Tibial nerve (tissue), 4 donors: ENCODE results near the gene CDYL. TPM values are rescaled to one million over a fixed set of nuclear protein-coding genes. Genes with fewer than 3 reads are reported as not detected.

Source experiments
- DNase-seq, 2 donors: peaks; one replicate each; pipeline ENCODE4 v3.0.0-alpha.2; 2019; ENCODE audit warnings: low spot score in 2 of 2
- H3K27ac ChIP-seq, 4 donors: fragments of 200-600 bp; sonication (generic) in 3 of 4; one replicate each; pipeline ENCODE4 v1.5.1; 2017 to 2019; ENCODE audit warnings: mild to moderate bottlenecking in 1 of 4
- H3K27me3 ChIP-seq, 2 donors: fragments of 200-600 bp; sonication (generic) in 1 of 2; one replicate each; pipeline versions ENCODE4 v1.5.1 to v1.6.0; 2017 to 2019
- H3K36me3 ChIP-seq, 3 donors: fragments of 200-600 bp; sonication (generic); one replicate each; pipeline ENCODE4 v1.5.1; 2018 to 2019
- H3K4me1 ChIP-seq, 4 donors: fragments of 200-600 bp; sonication (generic) in 3 of 4; one replicate each; pipeline ENCODE4 v1.5.1; 2017 to 2019
- H3K4me3 ChIP-seq, 4 donors: fragments of 200-600 bp; sonication (generic) in 3 of 4; one replicate each; pipeline ENCODE4 v1.5.1; 2017 to 2019; ENCODE audit warnings: mild to moderate bottlenecking in 1 of 4, moderate library complexity in 1 of 4
- H3K9me3 ChIP-seq, 4 donors: fragments of 200-600 bp; sonication (generic) in 3 of 4; one replicate each; pipeline ENCODE4 v1.5.1; 2017 to 2019
- CTCF ChIP-seq, 5 experiments: fragments of 200-600 bp in 3 of 5; fragments of 450-650 bp in 2 of 5; sonication (generic) in 3 of 5; IDR thresholded peaks; one replicate each; pipeline ENCODE4 v1.5.1; 2016 to 2019; ENCODE audit warnings: antibody characterized with exemption in 5 of 5, mild to moderate bottlenecking in 3 of 5, moderate library complexity in 2 of 5
- EP300 ChIP-seq, 2 donors: sonication (generic); formaldehyde crosslinking; IDR thresholded peaks; one replicate each; pipeline ENCODE4 v1.6.1; 2017; ENCODE audit warnings: antibody characterized with exemption in 2 of 2, mild to moderate bottlenecking in 1 of 2
- POLR2A ChIP-seq, 2 donors: fragments of 450-650 bp; IDR thresholded peaks; one replicate each; pipeline ENCODE4 v1.6.1; 2017; ENCODE audit warnings: antibody characterized with exemption in 2 of 2, mild to moderate bottlenecking in 2 of 2, moderate library complexity in 2 of 2
- WGBS, 2 donors: methylation state at CpG; one replicate each; pipeline ENCODE4 v1.1.5; 2018; 5-methylcytosine and 5-hydroxymethylcytosine counted together
- total RNA-seq, 4 donors: library from RNA; depleted of rRNA; stranded (reverse); fragments of >200 nt; gene quantifications; one replicate each; pipeline ENCODE4 v1.1.0, GENCODE V29; 2016

CDYL gene
- total RNA-seq, 4 donors from 2014 or later, result 20.3 to 37.5 (median 31.7) TPM

DNA sequence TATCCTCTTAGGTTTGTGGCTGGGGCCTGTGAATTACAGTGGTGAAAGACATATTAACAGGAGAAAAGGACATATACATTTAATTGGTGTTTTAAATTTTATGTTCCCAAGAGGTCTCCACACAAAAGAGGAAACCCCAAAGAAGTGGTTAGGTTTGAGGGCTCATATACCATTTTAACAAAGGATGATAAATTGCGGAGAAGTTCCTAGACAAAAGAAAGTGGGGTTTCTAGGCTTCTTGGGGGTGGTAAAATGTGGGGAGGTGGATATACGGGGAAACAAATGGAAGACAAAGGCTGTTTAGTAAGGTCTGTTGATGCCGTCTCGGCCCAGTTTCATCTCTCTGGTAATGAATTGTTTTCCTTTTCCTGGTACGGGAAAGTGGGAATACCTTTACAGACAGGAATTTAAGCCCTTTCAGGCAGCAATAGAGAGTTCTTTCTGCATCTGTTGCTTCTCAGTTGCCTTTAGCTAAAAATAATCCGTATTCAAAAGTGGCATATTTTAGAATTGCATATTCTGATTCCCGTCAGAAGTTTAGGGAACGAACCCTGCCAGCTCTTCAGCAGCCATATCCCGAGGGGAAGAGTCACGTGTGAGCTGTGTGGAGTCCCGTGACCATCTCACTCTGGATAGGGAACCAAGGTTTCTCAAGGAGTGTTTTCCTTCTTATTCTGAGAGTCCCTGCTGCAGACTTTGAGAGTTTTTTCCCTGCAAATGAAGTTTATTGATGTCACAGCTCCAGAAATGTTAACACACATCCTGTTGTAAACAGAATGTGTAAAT, 123.2 kb downstream of the CDYL start:
- H3K4me3 ChIP-seq, result no peak overlapping the region
- no peaks in the 10 kb centered on the region for H3K4me1 ChIP-seq
- no peaks in the 10 kb centered on the region for H3K27me3 ChIP-seq
- no peak for TF ChIP-seq EP300 (IDR thresholded peaks at IDR 0.05)
- TF ChIP-seq CTCF (IDR thresholded peaks at IDR 0.05), result no peak
- no peak for TF ChIP-seq POLR2A (IDR thresholded peaks at IDR 0.05)
- 81 to 94% methylated on average over 11 of the region's 11 CpGs for WGBS, 2 donors
- H3K9me3 ChIP-seq, result peaks cover 0 to 10% (median 0%) of the 10 kb centered on the region in 4 donors
- H3K36me3 ChIP-seq, result peaks cover 0 to 45% (median 0%) of the 10 kb centered on the region in 3 donors
- no peak overlapping the region for H3K27ac ChIP-seq
- DNase-seq, result no peak

DNA sequence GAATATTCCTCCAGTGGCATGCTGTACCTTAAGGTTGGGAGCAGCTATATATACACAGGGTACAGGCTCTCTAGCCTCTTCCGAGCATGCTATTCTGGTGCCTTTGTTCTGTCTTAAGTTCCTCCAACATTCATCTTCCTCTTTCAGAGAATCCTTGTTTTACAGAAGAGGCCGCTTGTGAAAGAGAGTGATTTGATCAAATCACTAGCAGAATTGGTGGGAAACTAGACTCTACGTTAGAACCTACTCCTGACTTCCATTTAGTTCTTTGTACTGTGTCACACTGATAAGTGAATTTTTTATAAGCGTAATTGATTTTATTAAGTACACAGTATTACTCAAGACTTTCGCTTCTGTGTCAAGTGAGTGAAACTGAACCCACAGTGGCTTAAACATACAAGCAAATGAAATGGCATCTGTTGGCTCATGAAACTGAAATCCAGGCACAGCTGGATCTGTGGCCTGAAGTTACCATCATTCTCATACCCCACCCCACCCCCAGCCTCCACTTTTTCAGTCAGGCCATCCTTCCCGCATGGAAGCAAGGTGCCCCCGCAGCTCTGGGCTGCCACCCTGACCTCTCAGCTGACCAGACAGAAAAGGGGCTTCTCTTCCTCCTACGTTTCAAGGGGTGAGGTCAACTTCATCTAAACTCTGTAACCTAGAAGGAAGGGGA, 125.3 kb downstream of the CDYL start:
- 84 to 85% methylated on average over 8 of the region's 8 CpGs for WGBS, 2 donors
- no peak for DNase-seq
- H3K36me3 ChIP-seq, result peaks cover 0 to 33% (median 0%) of the 10 kb centered on the region in 3 donors

DNA sequence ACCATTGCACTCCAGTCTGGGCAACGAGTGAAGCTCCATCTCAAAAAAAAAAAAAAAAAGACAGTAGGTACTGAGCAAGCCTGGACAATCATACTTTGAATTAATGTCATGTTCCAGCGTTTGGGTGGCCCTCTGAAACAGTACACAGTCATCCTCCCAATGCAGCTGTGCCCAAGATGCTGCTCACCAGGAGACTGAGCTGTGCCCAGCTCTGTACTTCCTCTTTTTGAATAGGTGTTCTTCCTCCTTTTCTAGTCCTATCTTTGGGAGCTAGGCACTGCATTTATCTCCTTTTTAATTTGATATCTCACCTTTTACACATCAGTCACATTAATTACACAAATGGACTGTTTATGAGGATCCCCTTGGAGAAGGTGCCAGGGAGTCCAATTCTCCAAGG, 126.2 kb downstream of the CDYL start:
- H3K27ac ChIP-seq, result no peak overlapping the region
- H3K27me3 ChIP-seq, result no peaks in the 10 kb centered on the region
- TF ChIP-seq EP300 (IDR thresholded peaks at IDR 0.05) (no peak), POLR2A (IDR thresholded peaks at IDR 0.05) (no peak), CTCF (IDR thresholded peaks at IDR 0.05) (no peak)
- H3K4me3 ChIP-seq, result no peak overlapping the region
- peaks cover 0 to 28% (median 0%) of the 10 kb centered on the region in 3 donors for H3K36me3 ChIP-seq
- H3K4me1 ChIP-seq, result peaks cover 0 to 6% (median 0%) of the 10 kb centered on the region in 4 donors
- no peak for DNase-seq
- whole genome bisulfite sequencing, 2 donors, result 80 to 86% methylated on average over 2 of the region's 2 CpGs
- H3K9me3 ChIP-seq, result peaks cover 0 to 10% (median 0%) of the 10 kb centered on the region in 4 donors

More for the DNA sequence above, 125.3 kb downstream of the CDYL start:
- Histone ChIP-seq H3K27me3 (no peaks in the 10 kb centered on the region), H3K9me3 (peaks cover 0 to 10% (median 0%) of the 10 kb centered on the region in 4 donors), H3K4me1 (no peaks in the 10 kb centered on the region), H3K27ac (no peak overlapping the region), H3K4me3 (no peak overlapping the region)
- TF ChIP-seq CTCF (IDR thresholded peaks at IDR 0.05) (no peak), EP300 (IDR thresholded peaks at IDR 0.05) (no peak), POLR2A (IDR thresholded peaks at IDR 0.05) (no peak)

- H3K36me3 ChIP-seq, result peaks cover 0 to 24% (median 0%) of the 10 kb centered on the region in 3 donors
- H3K27ac ChIP-seq, result no peak overlapping the region
- no peak overlapping the region for H3K4me3 ChIP-seq
- no peak for TF ChIP-seq CTCF (IDR thresholded peaks at IDR 0.05)
- no peak for TF ChIP-seq POLR2A (IDR thresholded peaks at IDR 0.05)
- TF ChIP-seq EP300 (IDR thresholded peaks at IDR 0.05), result no peak
- peaks cover 0 to 9% (median 0%) of the 10 kb centered on the region in 4 donors for H3K4me1 ChIP-seq
- no peaks in the 10 kb centered on the region for H3K27me3 ChIP-seq
- whole genome bisulfite sequencing, 2 donors, result 81 to 84% methylated on average over 9 of the region's 9 CpGs
- DNase-seq, result no peak
- H3K9me3 ChIP-seq, result peaks cover 0 to 10% (median 0%) of the 10 kb centered on the region in 4 donors
Measured at GRCh38 chr6:4903121-4903520, 126.9 kb downstream of the CDYL start.
